Right atrium auricular region (tissue), 2 donors: Measurements from ENCODE around the gene SCN9A. TPM values are rescaled to one million over a fixed set of nuclear protein-coding genes. Genes with fewer than 3 reads are reported as not detected.

ENCODE experiments used
- DNase-seq: peaks from one replicate; pipeline ENCODE4 v3.0.0-alpha.2; 2019; ENCODE audit warnings: low spot score
- H3K27ac ChIP-seq, 2 donors: fragments of 200-600 bp; sonication (generic); 1 replicate in 1 of 2; 2 replicates in 1 of 2; pipeline ENCODE4 v1.5.1; 2016 to 2019
- H3K27me3 ChIP-seq, 2 donors: fragments of 200-600 bp; sonication (generic); one replicate each; pipeline versions ENCODE4 v1.5.1 to v1.6.0; 2017 to 2019
- H3K36me3 ChIP-seq: fragments of 200-600 bp; sonication (generic); one replicate; pipeline ENCODE4 v1.5.1; 2016
- H3K4me1 ChIP-seq, 2 donors: fragments of 200-600 bp; sonication (generic); one replicate each; pipeline versions ENCODE4 v1.5.1 to v1.6.0; 2017 to 2019
- H3K4me3 ChIP-seq, 2 donors: fragments of 200-600 bp; sonication (generic); 1 replicate in 1 of 2; 2 replicates in 1 of 2; pipeline ENCODE4 v1.5.1; 2017 to 2019; ENCODE audit warnings: mild to moderate bottlenecking in 1 of 2, moderate library complexity in 1 of 2
- H3K9me3 ChIP-seq, 2 donors: fragments of 200-600 bp; sonication (generic); one replicate each; pipeline ENCODE4 v1.5.1; 2019
- CTCF ChIP-seq, 2 donors: fragments of 200-600 bp; sonication (generic); IDR thresholded peaks; one replicate each; pipeline ENCODE4 v1.5.1; 2019; ENCODE audit warnings: antibody characterized with exemption in 2 of 2
- total RNA-seq, 2 donors: library from RNA; depleted of rRNA; stranded (reverse); fragments of >200 nt; gene quantifications; one replicate each; pipeline ENCODE4 v1.1.0, GENCODE V29; 2016

Gene SCN9A
- total RNA-seq, 2 donors from 2014 or later, result 0.51 to 1.1 TPM

GRCh38 chr2:166180951-166181812 is 194.6 kb downstream of the SCN9A start:
- Histone ChIP-seq H3K36me3 (no peaks in the 10 kb centered on the region), H3K27ac (no peak overlapping the region), H3K27me3 (no peaks in the 10 kb centered on the region), H3K4me3 (no peak overlapping the region), H3K4me1 (no peaks in the 10 kb centered on the region), H3K9me3 (no peaks in the 10 kb centered on the region)
- peak; percentile 15 to 67 for TF ChIP-seq CTCF (IDR thresholded peaks at IDR 0.05)
- peak; percentile 64 for DNase-seq

DNA sequence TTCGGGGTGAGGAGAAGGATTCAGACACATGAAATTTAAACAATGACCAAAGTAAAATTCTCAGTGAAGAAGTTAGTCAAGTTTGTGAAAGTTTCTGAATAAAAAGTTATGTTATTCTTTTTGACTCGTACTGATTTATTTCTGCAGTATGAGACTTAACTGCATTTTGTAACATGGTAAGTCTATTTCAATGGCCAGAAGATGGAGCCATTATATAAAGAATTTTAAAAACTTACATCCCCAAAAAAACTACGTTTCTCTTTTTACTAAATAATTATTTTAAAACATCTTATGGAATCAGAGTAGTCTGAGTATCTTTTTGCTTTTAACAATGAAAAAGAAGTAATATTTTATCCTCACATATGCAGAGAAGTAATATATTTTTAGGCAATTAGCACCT is 196.5 kb downstream of the SCN9A start:
- no peak overlapping the region for H3K4me3 ChIP-seq
- H3K27me3 ChIP-seq, result no peaks in the 10 kb centered on the region
- no peak for TF ChIP-seq CTCF (IDR thresholded peaks at IDR 0.05)
- H3K9me3 ChIP-seq, result no peaks in the 10 kb centered on the region
- no peak for DNase-seq
- H3K36me3 ChIP-seq, result no peaks in the 10 kb centered on the region
- no peaks in the 10 kb centered on the region for H3K4me1 ChIP-seq
- no peak overlapping the region for H3K27ac ChIP-seq

DNA sequence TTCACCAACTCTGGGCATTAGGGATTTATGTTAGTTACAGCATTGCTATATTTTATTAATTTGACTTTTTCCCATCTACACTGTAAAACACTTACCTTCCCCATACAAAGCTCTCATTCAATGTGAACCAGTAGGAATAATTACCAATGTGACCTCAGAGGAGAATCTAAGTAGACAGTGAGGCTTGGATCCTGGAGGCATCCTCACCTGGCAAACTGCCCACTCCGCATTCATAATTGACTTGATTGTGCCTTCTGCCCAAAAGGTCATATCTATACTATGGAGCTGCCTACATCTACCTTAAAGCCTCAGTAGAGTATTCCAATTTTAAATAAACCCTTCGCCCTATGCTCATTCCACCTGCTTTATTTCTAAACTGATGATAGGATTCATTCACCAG is 202.5 kb downstream of the SCN9A start:
- no peak for TF ChIP-seq CTCF (IDR thresholded peaks at IDR 0.05)
- Histone ChIP-seq H3K4me1 (no peaks in the 10 kb centered on the region), H3K9me3 (no peaks in the 10 kb centered on the region), H3K27me3 (no peaks in the 10 kb centered on the region), H3K36me3 (no peaks in the 10 kb centered on the region), H3K4me3 (no peak overlapping the region), H3K27ac (no peak overlapping the region)
- no peak for DNase-seq

DNA sequence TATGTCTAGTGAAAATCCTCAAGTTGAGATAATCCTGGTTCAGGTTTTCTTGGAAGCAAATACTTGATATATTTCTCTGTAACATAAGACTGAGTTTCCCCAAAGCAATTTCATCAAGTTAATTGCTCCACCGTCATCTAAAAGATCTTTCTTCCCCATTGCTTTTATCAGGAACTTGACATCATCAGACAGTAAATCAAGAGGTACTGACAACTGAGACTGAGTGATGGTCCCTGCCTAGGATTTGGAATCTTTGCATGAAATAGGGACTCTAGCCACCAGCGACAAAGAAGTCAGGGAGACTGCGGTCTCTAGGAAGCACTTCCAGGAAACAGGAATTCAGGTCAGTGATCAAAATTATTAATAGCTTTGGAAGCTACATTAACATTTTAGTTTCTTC is 204.5 kb downstream of the SCN9A start:
- Histone ChIP-seq H3K36me3 (no peaks in the 10 kb centered on the region), H3K4me3 (no peak overlapping the region), H3K9me3 (no peaks in the 10 kb centered on the region), H3K27ac (no peak overlapping the region), H3K27me3 (no peaks in the 10 kb centered on the region), H3K4me1 (no peaks in the 10 kb centered on the region)
- DNase-seq, result no peak
- TF ChIP-seq CTCF (IDR thresholded peaks at IDR 0.05), result no peak

GRCh38 chr2:166170356-166170755 is 205.4 kb downstream of the SCN9A start:
- Histone ChIP-seq H3K4me1 (no peaks in the 10 kb centered on the region), H3K36me3 (no peaks in the 10 kb centered on the region), H3K9me3 (no peaks in the 10 kb centered on the region), H3K27ac (no peak overlapping the region), H3K4me3 (no peak overlapping the region), H3K27me3 (no peaks in the 10 kb centered on the region)
- no peak for DNase-seq
- TF ChIP-seq CTCF (IDR thresholded peaks at IDR 0.05), result no peak

DNA sequence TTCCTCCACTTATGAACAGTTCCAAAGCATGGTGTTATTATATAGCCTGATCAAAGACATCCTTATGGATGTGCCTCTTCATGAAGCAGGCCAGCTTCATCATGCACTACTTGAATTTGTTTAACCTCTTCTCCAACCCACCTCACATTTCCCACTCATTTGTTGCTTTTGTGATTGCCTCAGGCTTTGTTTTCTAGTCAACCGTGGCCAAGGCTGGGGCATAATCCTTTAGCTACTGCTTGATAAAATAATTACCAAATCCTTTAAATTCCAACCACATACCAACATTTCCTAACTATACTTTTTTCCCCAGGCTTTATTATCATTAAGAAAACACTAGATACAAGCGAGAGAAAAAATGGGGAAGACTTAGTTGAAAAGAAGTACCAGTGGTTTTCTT is 208.3 kb downstream of the SCN9A start:
- no peak for TF ChIP-seq CTCF (IDR thresholded peaks at IDR 0.05)
- no peaks in the 10 kb centered on the region for H3K27me3 ChIP-seq
- no peaks in the 10 kb centered on the region for H3K4me1 ChIP-seq
- H3K4me3 ChIP-seq, result no peak overlapping the region
- no peaks in the 10 kb centered on the region for H3K9me3 ChIP-seq
- no peaks in the 10 kb centered on the region for H3K36me3 ChIP-seq
- H3K27ac ChIP-seq, result no peak overlapping the region
- DNase-seq, result no peak
